ENCODE measurements around the gene ASB6.

DNA sequence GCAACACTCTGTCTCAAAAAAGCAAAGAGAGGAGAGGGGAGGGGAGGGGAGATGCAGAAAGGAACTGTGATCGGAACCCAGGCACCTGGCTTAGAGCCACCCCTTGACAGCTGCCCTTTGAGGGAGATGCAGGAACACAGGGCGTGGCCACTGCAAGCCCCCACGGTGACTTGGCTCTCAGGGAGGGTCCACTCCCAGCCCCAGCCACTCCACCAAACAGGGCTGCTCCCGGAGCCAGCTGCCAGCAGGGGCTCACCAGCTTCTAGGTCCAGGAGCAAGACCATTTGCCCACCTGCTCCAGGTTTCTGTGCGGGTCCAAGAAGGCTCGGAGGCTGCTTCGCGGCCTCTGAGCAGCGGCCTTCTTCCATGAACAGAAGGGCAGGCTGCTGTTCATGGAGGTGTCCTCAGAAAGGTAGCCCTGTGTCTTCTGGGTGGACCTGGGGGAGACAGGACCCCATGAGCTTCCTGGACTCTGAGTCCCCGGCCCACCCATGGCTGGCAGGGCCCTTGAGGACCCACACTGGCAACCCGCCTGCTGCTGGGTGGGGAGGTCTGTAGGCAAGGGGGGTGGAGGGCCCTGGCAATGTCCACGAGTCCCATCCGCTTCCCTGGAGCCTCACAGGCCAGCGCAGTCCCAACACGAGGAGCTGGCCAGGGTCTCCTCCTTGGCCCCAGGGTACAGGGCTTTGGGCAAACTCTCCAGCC, 29.0 kb downstream of the ASB6 start:
- TF ChIP-seq, protein P1, sequence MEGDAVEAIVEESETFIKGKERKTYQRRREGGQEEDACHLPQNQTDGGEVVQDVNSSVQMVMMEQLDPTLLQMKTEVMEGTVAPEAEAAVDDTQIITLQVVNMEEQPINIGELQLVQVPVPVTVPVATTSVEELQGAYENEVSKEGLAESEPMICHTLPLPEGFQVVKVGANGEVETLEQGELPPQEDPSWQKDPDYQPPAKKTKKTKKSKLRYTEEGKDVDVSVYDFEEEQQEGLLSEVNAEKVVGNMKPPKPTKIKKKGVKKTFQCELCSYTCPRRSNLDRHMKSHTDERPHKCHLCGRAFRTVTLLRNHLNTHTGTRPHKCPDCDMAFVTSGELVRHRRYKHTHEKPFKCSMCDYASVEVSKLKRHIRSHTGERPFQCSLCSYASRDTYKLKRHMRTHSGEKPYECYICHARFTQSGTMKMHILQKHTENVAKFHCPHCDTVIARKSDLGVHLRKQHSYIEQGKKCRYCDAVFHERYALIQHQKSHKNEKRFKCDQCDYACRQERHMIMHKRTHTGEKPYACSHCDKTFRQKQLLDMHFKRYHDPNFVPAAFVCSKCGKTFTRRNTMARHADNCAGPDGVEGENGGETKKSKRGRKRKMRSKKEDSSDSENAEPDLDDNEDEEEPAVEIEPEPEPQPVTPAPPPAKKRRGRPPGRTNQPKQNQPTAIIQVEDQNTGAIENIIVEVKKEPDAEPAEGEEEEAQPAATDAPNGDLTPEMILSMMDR (IDR thresholded peaks at IDR 0.05): no peak
- TF ChIP-seq EP300 (IDR thresholded peaks at IDR 0.05): no peak
